MM.1S (cell line): Measurements from ENCODE around the gene JPH4.
"Not testable (repeated sequence)": the region's sequence is repeated elsewhere in the genome, so short reads cannot be mapped to it uniquely, and the experiment has no call there.

Source experiments
- DNase-seq: peaks from one replicate; pipeline ENCODE4 v3.0.0-alpha.2; 2015
- H2AFZ ChIP-seq: fragments of 300-600 bp; sonication (generic); 2 replicates; pipeline ENCODE4 v1.6.0; 2016; ENCODE audit warnings: antibody characterized with exemption, low read length
- H3F3A ChIP-seq: fragments of 300-600 bp; sonication (generic); 2 replicates; pipeline ENCODE4 v1.6.1; 2016; ENCODE audit warnings: mild to moderate bottlenecking, antibody characterized with exemption, low read length, moderate library complexity, mixed read lengths; ENCODE audit not compliant: insufficient read depth
- H3K27ac ChIP-seq: fragments of 300-600 bp; sonication (generic); 2 replicates; pipeline ENCODE4 v1.5.1; 2016; ENCODE audit warnings: mild to moderate bottlenecking, low read length
- H3K27me3 ChIP-seq: fragments of 300-600 bp; sonication (generic); replicated peaks from 2 replicates; pipeline ENCODE4 v1.6.0; 2016; ENCODE audit warnings: low read length; ENCODE audit not compliant: insufficient read depth
- H3K36me3 ChIP-seq: fragments of 300-600 bp; sonication (generic); replicated peaks from 2 replicates; pipeline ENCODE4 v1.6.1; 2016; ENCODE audit warnings: mild to moderate bottlenecking, low read length, mixed read lengths; ENCODE audit not compliant: insufficient read depth
- H3K4me1 ChIP-seq: fragments of 300-600 bp; sonication (generic); 2 replicates; pipeline ENCODE4 v1.6.1; 2016; ENCODE audit warnings: low read length, mixed read lengths
- H3K4me2 ChIP-seq: fragments of 300-600 bp; sonication (generic); 2 replicates; pipeline ENCODE4 v1.6.0; 2016; ENCODE audit warnings: low read depth, low read length
- H3K4me3 ChIP-seq: fragments of 300-600 bp; sonication (generic); 2 replicates; pipeline ENCODE4 v1.5.1; 2016; ENCODE audit warnings: low read length, mixed read lengths
- H3K79me2 ChIP-seq: fragments of 300-600 bp; sonication (generic); 2 replicates; pipeline ENCODE4 v1.6.1; 2016; ENCODE audit warnings: mixed run types, low read length, mixed read lengths
- H3K9ac ChIP-seq: fragments of 300-600 bp; sonication (generic); 2 replicates; pipeline ENCODE4 v1.6.1; 2016; ENCODE audit warnings: low read length, mixed read lengths
- H3K9me2 ChIP-seq: fragments of 300-600 bp; sonication (generic); replicated peaks from 2 replicates; pipeline ENCODE4 v1.6.1; 2016; ENCODE audit warnings: mild to moderate bottlenecking, low read length, mixed read lengths; ENCODE audit not compliant: insufficient read depth
- H3K9me3 ChIP-seq: fragments of 300-600 bp; sonication (generic); replicated peaks from 2 replicates; pipeline ENCODE4 v1.6.1; 2016; ENCODE audit warnings: mild to moderate bottlenecking, low read length, mixed read lengths; ENCODE audit not compliant: insufficient read depth
- H4K20me1 ChIP-seq: fragments of 300-600 bp; sonication (generic); 2 replicates; pipeline ENCODE4 v1.6.1; 2016; ENCODE audit warnings: mild to moderate bottlenecking, low read length, moderate library complexity, mixed read lengths; ENCODE audit not compliant: insufficient read depth
- CTCF ChIP-seq: fragments of 300-600 bp; sonication (generic); IDR thresholded peaks from 2 replicates; pipeline ENCODE4 v1.5.1; 2016; ENCODE audit warnings: antibody characterized with exemption, low read length, mixed read lengths
- EZH2 ChIP-seq: fragments of 300-600 bp; sonication (generic); optimal IDR thresholded peaks from 2 replicates; pipeline ENCODE3; 2017; ENCODE audit warnings: low read depth, mild to moderate bottlenecking, antibody characterized with exemption, low read length, mixed read lengths
- EZH2phosphoT487 ChIP-seq: fragments of 300-600 bp; sonication (generic); IDR thresholded peaks from 2 replicates; pipeline ENCODE4 v1.6.1; 2018; ENCODE audit warnings: antibody characterized with exemption, low read length

JPH4 gene

GRCh38 chr14:23600322-23600707 is 21.7 kb upstream of the JPH4 start:
- Histone ChIP-seq H3K4me3 (no peak overlapping the region), H3K27me3 (no peaks in the 10 kb centered on the region), H4K20me1 (no peaks in the 10 kb centered on the region), H3K27ac (no peak overlapping the region), H3K4me2 (no peak overlapping the region), H3K4me1 (no peaks in the 10 kb centered on the region), H2AFZ (no peak overlapping the region), H3K79me2 (no peaks in the 10 kb centered on the region), H3K9me2 (no peaks in the 10 kb centered on the region), H3K9ac (no peak overlapping the region), H3F3A (no peaks in the 10 kb centered on the region), H3K36me3 (no peaks in the 10 kb centered on the region), H3K9me3 (no peaks in the 10 kb centered on the region)
- no peak for TF ChIP-seq EZH2phosphoT487
- TF ChIP-seq EZH2 = no peak
- no peak for TF ChIP-seq CTCF
- no peak for DNase-seq

DNA sequence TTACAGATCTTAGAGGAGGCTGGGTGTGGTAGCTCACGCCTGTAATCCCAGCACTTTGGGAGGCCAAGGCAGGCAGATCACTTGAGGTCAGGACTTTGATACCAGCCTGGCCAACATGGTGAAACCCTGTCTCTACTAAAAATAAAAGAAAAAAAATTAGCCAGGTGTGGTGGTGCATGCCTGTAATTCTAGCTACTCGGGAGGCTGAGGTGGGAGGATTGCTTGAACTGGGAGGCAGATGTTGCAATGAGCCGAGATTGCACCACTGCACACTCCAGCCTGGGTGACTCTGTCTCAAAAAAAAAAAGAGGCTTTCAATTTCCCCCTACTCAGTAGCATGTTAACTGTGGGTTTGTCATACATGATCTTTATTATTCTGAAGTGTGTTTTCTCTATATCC is 15.6 kb upstream of the JPH4 start:
- not testable (repeated sequence) for H3K4me2 ChIP-seq, H3F3A ChIP-seq, H4K20me1 ChIP-seq, H3K9me2 ChIP-seq, H3K4me3 ChIP-seq, H3K9ac ChIP-seq, DNase-seq, H3K27ac ChIP-seq, H3K27me3 ChIP-seq, H3K79me2 ChIP-seq, H2AFZ ChIP-seq, H3K9me3 ChIP-seq, H3K36me3 ChIP-seq, H3K4me1 ChIP-seq

DNA sequence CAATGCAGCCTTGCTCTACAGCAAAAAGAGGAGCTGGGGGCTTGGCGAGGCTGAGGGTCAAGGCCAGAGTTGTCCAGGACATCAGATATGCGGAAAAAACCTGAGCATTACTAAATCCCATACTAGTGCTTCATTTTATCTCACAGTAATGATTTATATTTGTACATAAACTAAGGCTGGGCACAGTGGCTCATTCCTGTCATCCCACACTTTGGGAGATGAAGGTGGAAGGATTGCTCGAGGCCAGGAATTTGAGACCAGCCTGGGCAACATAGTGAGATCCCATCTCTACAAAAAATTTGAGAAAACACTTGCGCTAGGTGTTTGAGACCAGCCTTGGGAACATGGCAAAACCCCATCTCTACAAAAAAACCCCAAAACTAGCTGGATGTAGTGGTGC is 11.6 kb upstream of the JPH4 start:
- DNase-seq = no peak
- H3K27ac ChIP-seq = no peak overlapping the region
- no peak overlapping the region for H2AFZ ChIP-seq
- H3K36me3 ChIP-seq = no peaks in the 10 kb centered on the region
- no peak for TF ChIP-seq EZH2phosphoT487
- no peak for TF ChIP-seq EZH2
- TF ChIP-seq CTCF = no peak
- H3K27me3 ChIP-seq = no peaks in the 10 kb centered on the region
- H3K9ac ChIP-seq = no peak overlapping the region
- no peaks in the 10 kb centered on the region for H3K9me2 ChIP-seq
- H3F3A ChIP-seq = no peaks in the 10 kb centered on the region
- H3K4me3 ChIP-seq = no peak overlapping the region
- H4K20me1 ChIP-seq = no peaks in the 10 kb centered on the region
- peaks cover 2% of the 10 kb centered on the region; the same call in 1 of the 2 replicates for H3K4me1 ChIP-seq
- H3K4me2 ChIP-seq = no peak overlapping the region
- H3K9me3 ChIP-seq = no peaks in the 10 kb centered on the region
- H3K79me2 ChIP-seq = no peaks in the 10 kb centered on the region

GRCh38 chr14:23589606-23590005 is 11.0 kb upstream of the JPH4 start:
- Histone ChIP-seq H2AFZ (no peak overlapping the region), H3K9me2 (no peaks in the 10 kb centered on the region), H3K4me3 (no peak overlapping the region), H3K4me1 (peaks cover 2% of the 10 kb centered on the region; the same call in 1 of the 2 replicates), H3K27ac (no peak overlapping the region), H3K36me3 (no peaks in the 10 kb centered on the region), H4K20me1 (no peaks in the 10 kb centered on the region), H3F3A (no peaks in the 10 kb centered on the region), H3K4me2 (no peak overlapping the region), H3K79me2 (no peaks in the 10 kb centered on the region), H3K27me3 (no peaks in the 10 kb centered on the region), H3K9me3 (no peaks in the 10 kb centered on the region), H3K9ac (no peak overlapping the region)
- no peak for DNase-seq
- no peak for TF ChIP-seq EZH2
- TF ChIP-seq EZH2phosphoT487 = no peak
